NB4 (cell line): ENCODE data around the gene SLC24A2.

ENCODE experiments used
- CTCF ChIP-seq: IDR thresholded peaks from one replicate; pipeline ENCODE4 v1.5.1; 2012; ENCODE audit warnings: low read depth, low read length
- MAX ChIP-seq: IDR thresholded peaks from 2 replicates; pipeline ENCODE4 v1.6.1; 2011; ENCODE audit warnings: low read depth, low read length
- POLR2A ChIP-seq: IDR thresholded peaks from 2 replicates; pipeline ENCODE4 v1.6.1; 2011; ENCODE audit warnings: mild to moderate bottlenecking; ENCODE audit not compliant: insufficient read length; ENCODE audit errors: extremely low read depth

GRCh38 chr9:19770973-19771372, 17.9 kb downstream of the SLC24A2 start:
- no peak for TF ChIP-seq POLR2A
- no peak for TF ChIP-seq CTCF
- no peak for TF ChIP-seq MAX
